Ammon's horn (tissue), 1 donor: ENCODE measurements around the gene OR6B3.

Source experiments
- DNase-seq: peaks from one replicate; pipeline ENCODE4 v3.0.0-alpha.2; 2016; ENCODE audit warnings: low spot score

The OR6B3 gene

GRCh38 chr2:240043279-240043989 is 9.9 kb downstream of the OR6B3 start:
- DNase-seq, result no peak

- no peak for DNase-seq
Measured at GRCh38 chr2:240042740-240043139, 10.6 kb downstream of the OR6B3 start.

- no peak for DNase-seq
Measured at GRCh38 chr2:240041363-240041762, 12.0 kb downstream of the OR6B3 start.

- no peak for DNase-seq
Measured at GRCh38 chr2:240037358-240037757, 16.0 kb downstream of the OR6B3 start.

GRCh38 chr2:240033330-240033678 is 20.0 kb downstream of the OR6B3 start:
- DNase-seq, result no peak

GRCh38 chr2:240032406-240033329 is 20.7 kb downstream of the OR6B3 start:
- no peak for DNase-seq

- no peak for DNase-seq
Measured at GRCh38 chr2:240030379-240031094, 22.8 kb downstream of the OR6B3 start, which contains the start of gene OR6B2. OR6B2 (minus strand) TSS chr2:240030429; CDS start chr2:240030429, 0 bp downstream.

GRCh38 chr2:240024766-240025165 is 28.6 kb downstream of the OR6B3 start:
- DNase-seq, result peak; percentile 15

- DNase-seq, result no peak
Measured at GRCh38 chr2:240023792-240024191, 29.5 kb downstream of the OR6B3 start.

- peak; percentile 59 for DNase-seq
Measured at GRCh38 chr2:240021488-240022104, 31.7 kb downstream of the OR6B3 start.

GRCh38 chr2:240018071-240018750 is 35.1 kb downstream of the OR6B3 start:
- peak; percentile 17 for DNase-seq

- no peak for DNase-seq
Measured at GRCh38 chr2:240014327-240014726, 39.0 kb downstream of the OR6B3 start.

GRCh38 chr2:240013343-240013742 is 40.0 kb downstream of the OR6B3 start:
- DNase-seq, result no peak

- DNase-seq, result no peak
Measured at GRCh38 chr2:240002983-240003382, 50.3 kb downstream of the OR6B3 start.

GRCh38 chr2:240000671-240001070 is 52.6 kb downstream of the OR6B3 start:
- no peak for DNase-seq

- no peak for DNase-seq
Measured at GRCh38 chr2:239997686-239998409, 55.5 kb downstream of the OR6B3 start.
